NCI-H526 treated with DMSO at 0.1 percent for 48 hours (cell line): ENCODE results near the gene TMCC3.
A peak's percentile ranks its signal among the peaks of the same experiment; 100 is the strongest.
"Not testable (repeated sequence)": the region's sequence is repeated elsewhere in the genome, so short reads cannot be mapped to it uniquely, and the experiment has no call there.

Experiments used
- DNase-seq: peaks from one replicate; lab custom pipeline; 2025; lab: John Stamatoyannopoulos, UW

TMCC3 gene, protein sequence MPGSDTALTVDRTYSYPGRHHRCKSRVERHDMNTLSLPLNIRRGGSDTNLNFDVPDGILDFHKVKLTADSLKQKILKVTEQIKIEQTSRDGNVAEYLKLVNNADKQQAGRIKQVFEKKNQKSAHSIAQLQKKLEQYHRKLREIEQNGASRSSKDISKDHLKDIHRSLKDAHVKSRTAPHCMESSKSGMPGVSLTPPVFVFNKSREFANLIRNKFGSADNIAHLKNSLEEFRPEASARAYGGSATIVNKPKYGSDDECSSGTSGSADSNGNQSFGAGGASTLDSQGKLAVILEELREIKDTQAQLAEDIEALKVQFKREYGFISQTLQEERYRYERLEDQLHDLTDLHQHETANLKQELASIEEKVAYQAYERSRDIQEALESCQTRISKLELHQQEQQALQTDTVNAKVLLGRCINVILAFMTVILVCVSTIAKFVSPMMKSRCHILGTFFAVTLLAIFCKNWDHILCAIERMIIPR

GRCh38 chr12:94650143-94651056 lies at the start of gene TMCC3:
TMCC3 (minus strand) TSS chr12:94650557; CDS start chr12:94650430, 127 bp downstream.
- peak; percentile 15 for DNase-seq

DNA sequence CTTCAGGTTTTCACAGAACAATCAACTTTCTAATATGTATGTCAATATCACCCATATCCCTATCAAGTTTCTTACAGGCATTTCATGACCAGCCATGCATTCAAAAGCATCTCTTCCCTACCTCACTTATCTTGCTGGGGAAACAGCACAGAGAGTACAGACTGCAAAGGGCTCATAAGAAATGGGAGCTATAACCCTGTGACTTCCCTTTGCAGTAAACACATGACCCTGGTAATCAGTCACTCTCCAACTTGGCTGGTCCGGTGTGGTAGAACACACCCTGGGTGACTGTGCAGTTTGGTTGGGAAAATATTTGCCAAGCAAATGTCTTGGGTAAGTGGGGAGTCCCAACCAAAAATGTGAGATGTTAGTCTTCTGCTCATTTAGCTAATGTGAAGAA lies 49.4 kb upstream of the TMCC3 start:
- no peak for DNase-seq

DNA sequence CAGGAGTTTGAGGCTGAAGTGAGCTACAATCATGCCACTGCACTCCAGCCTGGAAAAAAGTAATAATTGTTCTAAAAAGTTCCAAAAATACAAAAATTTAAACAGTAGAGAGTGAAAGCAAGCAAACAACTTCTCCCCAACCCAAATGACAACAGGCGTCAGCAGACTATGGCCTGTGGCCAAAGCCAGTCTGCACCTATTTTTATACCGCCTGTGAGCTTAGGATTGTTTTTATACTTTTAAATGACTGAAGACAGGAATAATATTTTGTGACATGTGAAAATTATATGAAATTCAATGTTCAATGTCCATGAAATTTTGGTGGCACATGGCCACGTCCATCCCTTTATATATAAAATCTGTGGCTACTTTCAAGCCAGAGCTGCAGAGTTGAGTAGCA lies 48.2 kb upstream of the TMCC3 start:
- DNase-seq: no peak

DNA sequence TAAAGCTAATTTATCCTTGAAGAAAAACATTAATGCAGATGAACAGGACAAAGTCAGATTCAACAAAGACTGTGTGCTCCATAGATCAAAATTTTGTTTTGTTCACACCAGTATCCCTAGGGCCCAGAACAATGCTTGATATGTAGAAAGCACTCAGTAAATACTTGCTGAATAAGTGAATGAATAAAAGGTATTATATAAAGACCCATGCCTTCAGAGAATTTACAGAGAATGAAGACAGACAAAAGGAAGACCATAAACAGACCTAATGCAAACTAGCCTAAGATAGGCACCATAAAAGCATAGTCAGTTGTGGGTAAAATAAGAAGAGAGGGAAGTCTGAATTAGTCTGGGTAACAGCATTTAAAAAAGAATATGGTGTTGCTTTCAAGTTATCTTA lies 47.3 kb upstream of the TMCC3 start:
- DNase-seq: no peak

- no peak for DNase-seq
These were observed 44.4 kb upstream of the TMCC3 start for GRCh38 chr12:94694732-94695131.

GRCh38 chr12:94692826-94693225 lies 42.5 kb upstream of the TMCC3 start:
- not testable (repeated sequence) for DNase-seq

- no peak for DNase-seq
These were observed 39.9 kb upstream of the TMCC3 start for GRCh38 chr12:94690198-94690771.

DNA sequence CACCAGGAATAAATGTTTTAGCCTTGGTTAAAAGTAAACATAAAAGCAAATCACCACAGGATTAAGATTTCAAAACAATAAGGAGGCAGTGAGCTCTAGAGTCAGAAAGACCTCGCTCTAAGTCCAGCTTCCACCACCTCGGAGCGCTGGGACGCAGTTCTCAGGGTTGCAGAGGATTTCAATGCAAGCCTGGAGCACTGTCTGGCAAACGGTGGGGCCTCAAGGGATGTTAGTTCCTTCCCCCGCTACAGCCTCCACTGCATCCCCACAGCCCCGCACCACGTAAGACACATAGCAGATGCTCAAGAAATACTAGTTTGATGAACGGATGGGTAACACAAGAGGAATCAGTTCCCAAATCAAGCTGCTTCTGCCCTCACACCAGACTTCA lies 39.3 kb upstream of the TMCC3 start:
- no peak for DNase-seq

- DNase-seq: no peak
These were observed 38.8 kb upstream of the TMCC3 start for GRCh38 chr12:94689002-94689645.

DNA sequence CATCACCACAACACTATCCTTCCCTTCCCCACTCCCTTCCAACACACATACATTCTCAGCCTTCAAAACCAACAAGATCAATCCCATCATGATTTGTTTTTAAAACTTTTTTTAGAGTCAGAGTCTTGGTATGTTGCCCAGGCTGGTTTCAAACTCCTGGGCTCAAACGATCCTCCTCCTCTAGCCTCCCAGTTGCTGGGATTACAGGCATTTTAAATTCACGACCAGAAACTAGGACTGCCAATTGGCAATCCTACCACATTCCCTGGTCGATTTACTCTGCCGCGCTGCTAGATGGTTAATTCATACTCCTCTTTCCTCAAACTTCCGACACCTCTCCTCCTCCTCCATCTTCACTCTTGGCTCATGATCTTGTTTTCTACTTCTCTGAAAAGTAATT lies 37.5 kb upstream of the TMCC3 start:
- no peak for DNase-seq

- DNase-seq: no peak
These were observed 36.7 kb upstream of the TMCC3 start for GRCh38 chr12:94686834-94687628.

DNA sequence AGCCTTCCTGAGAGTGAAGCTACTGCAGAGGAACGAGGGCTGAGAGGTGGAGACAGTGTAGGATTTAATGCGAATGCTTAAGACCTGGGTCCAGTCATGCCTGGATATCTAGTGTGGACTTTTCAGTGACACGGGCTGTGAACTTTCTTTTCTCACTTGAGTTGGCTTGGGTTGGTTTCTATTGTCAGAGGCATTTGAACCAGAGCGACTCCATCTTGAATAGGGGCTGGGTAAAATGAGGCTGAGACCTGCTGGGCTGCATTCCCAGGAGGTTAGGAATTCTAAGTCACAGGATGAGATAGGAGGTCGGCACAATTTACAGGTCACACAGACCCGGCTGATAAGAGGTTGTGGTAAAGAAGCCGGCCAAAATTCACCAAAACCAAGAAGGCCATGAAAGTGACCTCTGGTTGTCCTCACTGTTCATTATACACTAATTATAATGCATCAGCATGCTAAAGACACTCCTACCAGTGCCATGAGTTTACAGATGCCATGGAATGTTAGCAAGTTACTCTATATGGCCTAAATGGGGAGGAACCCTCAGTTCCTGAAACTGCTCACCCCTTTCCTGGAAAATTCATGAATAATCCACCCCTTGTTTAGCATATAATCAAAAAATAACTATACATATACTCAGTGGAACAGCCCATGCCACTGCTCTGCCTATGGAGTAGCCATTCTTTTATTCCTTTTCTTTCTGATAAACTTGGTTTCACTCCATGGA lies 34.2 kb upstream of the TMCC3 start:
- DNase-seq: no peak

- DNase-seq: no peak
These were observed 29.3 kb upstream of the TMCC3 start for GRCh38 chr12:94679554-94680195.

- DNase-seq: no peak
These were observed 28.5 kb upstream of the TMCC3 start for GRCh38 chr12:94678849-94679248.

- no peak for DNase-seq
These were observed 28.0 kb upstream of the TMCC3 start for GRCh38 chr12:94678379-94678778.

- no peak for DNase-seq
These were observed 27.4 kb upstream of the TMCC3 start for GRCh38 chr12:94677778-94678177.

- no peak for DNase-seq
These were observed 26.6 kb upstream of the TMCC3 start for GRCh38 chr12:94676922-94677321.

- DNase-seq: no peak
These were observed 25.8 kb upstream of the TMCC3 start for GRCh38 chr12:94676031-94676641.

DNA sequence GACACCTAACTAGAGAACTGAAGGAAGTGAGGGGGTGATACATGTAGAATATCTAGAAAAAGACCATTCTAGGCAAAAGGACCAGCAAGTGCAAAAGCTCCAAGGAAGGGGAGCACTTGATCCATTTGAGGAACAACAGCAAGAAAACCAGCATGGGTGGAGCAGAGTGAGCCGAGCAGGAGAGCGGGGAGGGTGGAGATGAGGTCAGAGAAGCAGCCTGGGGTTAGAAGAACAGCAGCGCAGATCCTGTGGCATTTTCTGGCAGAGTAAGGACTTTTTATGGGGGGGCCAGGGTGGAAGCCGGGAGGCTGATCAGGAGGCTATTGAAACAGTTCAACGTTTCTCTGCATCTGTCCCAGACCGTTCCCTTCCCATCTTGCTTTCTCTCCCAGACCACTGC lies 24.5 kb upstream of the TMCC3 start:
- no peak for DNase-seq

DNA sequence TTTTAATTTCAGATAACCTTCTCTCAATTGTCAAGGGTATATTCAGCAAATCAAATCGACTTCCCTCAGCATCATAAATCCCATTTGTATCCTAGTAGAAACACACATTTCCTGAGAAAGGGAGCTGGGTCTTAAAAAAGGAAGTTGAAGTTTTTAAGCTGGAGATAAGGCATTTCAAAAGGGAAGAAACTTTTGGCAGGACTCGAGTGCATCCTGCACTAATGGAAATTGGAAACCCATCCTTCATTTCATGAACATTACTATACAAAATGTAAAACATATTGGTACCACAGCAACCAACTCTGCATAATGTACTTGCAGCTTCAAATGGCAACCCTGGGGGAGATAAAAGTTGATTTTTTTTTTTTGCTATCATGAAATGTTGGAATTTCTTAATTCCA lies 23.7 kb upstream of the TMCC3 start:
- DNase-seq: no peak
